Kasumi-1 (cell line): ENCODE data around the gene ZNF322.

Source experiments
- DNase-seq, 2 experiments: peaks; one replicate each; lab custom pipeline; 2025; lab: John Stamatoyannopoulos, UW

The ZNF322 gene

GRCh38 chr6:26588965-26589364, 70.6 kb downstream of the ZNF322 start:
- no peak for DNase-seq
